Cardiac muscle cell (in vitro differentiated cells and primary cell): ENCODE results near the gene AGFG2. TPM values are rescaled to one million over a fixed set of nuclear protein-coding genes. Genes with fewer than 3 reads are reported as not detected.

Source experiments
- DNase-seq, 2 donors: peaks; one replicate each; pipeline versions ENCODE4 v3.0.0 to v3.0.0-alpha.2; 2010 to 2017; ENCODE audit warnings: low read depth in 1 of 2, low spot score in 1 of 2
- H3K27ac ChIP-seq: fragments of 200-600 bp; sonication (generic); 2 replicates; pipeline ENCODE4 v1.5.1; 2016
- H3K27me3 ChIP-seq: fragments of 200-600 bp; sonication (generic); 2 replicates; pipeline ENCODE4 v1.6.0; 2016; ENCODE audit warnings: control low read depth
- H3K36me3 ChIP-seq: fragments of 200-600 bp; sonication (generic); 2 replicates; pipeline ENCODE4 v1.5.1; 2016; ENCODE audit warnings: control low read depth
- H3K4me1 ChIP-seq: fragments of 200-600 bp; sonication (generic); 2 replicates; pipeline ENCODE4 v1.8.1; 2017; ENCODE audit warnings: low read depth, mild to moderate bottlenecking, mixed run types
- H3K4me3 ChIP-seq: fragments of 200-600 bp; sonication (generic); 2 replicates; pipeline ENCODE4 v1.5.1; 2016; ENCODE audit warnings: mild to moderate bottlenecking
- H3K9me3 ChIP-seq: fragments of 200-600 bp; sonication (generic); 2 replicates; pipeline ENCODE4 v1.5.1; 2017; ENCODE audit warnings: low read depth, mild to moderate bottlenecking, control low read depth
- polyA plus RNA-seq: library from polyadenylated mRNA; unstranded; fragments of >200 nt; fragmentation: Nextera tagmentation; extraction: Ambion mirVana; gene quantifications from 2 replicates; pipeline ENCODE4 v1.2.1, GENCODE V29; 2016
- total RNA-seq: library from RNA; depleted of rRNA; stranded (reverse); fragments of >200 nt; gene quantifications from 2 replicates; pipeline ENCODE4 v1.2.3, GENCODE V29; 2016
- TF ChIP-seq, protein P1 (sequence below): IDR thresholded peaks from 2 replicates; pipeline ENCODE4 v1.5.1; 2012; ENCODE audit warnings: low read depth, mild to moderate bottlenecking, low read length

Gene AGFG2
- total and polyA plus RNA-seq, 2 experiments from 2014 or later: 17.0 to 21.7 TPM

DNA sequence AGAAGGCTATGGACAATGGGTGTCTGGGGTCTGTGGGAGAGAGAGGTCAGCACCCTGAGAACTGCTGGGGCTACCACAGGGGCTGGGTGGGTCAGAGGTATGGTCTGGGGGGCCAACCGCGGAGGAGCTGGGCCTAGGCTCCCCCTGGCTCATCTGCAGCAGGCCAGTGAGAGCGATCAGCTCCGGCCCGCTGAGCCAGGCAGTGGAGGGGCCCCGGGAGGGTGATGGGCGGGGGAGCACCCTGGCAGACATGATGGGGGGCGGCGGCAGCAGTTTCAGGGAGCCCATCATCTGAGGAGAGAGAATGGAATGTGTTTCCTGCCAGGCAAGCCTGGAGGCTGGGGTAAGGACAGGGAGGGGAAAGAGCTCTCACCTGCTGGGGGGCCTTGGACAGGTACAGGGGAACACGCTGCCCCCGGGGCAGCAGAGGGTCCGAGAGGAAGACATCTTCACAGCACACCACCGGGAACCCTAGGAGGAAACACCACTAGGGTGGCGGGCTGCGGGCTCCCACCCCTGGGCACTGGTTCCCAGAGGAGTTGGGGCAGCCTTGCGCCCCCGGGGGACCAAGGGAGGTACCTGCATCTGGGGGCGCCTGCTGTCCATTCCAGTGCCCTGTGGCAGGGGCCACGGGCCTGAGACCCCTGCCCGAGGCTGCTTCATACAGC lies 33.4 kb downstream of the AGFG2 start:
- no peak overlapping the region for H3K27ac ChIP-seq
- no peaks in the 10 kb centered on the region for H3K27me3 ChIP-seq
- no peak for DNase-seq
- TF ChIP-seq, protein P1, sequence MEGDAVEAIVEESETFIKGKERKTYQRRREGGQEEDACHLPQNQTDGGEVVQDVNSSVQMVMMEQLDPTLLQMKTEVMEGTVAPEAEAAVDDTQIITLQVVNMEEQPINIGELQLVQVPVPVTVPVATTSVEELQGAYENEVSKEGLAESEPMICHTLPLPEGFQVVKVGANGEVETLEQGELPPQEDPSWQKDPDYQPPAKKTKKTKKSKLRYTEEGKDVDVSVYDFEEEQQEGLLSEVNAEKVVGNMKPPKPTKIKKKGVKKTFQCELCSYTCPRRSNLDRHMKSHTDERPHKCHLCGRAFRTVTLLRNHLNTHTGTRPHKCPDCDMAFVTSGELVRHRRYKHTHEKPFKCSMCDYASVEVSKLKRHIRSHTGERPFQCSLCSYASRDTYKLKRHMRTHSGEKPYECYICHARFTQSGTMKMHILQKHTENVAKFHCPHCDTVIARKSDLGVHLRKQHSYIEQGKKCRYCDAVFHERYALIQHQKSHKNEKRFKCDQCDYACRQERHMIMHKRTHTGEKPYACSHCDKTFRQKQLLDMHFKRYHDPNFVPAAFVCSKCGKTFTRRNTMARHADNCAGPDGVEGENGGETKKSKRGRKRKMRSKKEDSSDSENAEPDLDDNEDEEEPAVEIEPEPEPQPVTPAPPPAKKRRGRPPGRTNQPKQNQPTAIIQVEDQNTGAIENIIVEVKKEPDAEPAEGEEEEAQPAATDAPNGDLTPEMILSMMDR: no peak
- no peaks in the 10 kb centered on the region for H3K9me3 ChIP-seq
- peaks cover 12% of the 10 kb centered on the region for H3K4me1 ChIP-seq
- H3K4me3 ChIP-seq: no peak overlapping the region
- peaks cover 1% of the 10 kb centered on the region for H3K36me3 ChIP-seq

DNA sequence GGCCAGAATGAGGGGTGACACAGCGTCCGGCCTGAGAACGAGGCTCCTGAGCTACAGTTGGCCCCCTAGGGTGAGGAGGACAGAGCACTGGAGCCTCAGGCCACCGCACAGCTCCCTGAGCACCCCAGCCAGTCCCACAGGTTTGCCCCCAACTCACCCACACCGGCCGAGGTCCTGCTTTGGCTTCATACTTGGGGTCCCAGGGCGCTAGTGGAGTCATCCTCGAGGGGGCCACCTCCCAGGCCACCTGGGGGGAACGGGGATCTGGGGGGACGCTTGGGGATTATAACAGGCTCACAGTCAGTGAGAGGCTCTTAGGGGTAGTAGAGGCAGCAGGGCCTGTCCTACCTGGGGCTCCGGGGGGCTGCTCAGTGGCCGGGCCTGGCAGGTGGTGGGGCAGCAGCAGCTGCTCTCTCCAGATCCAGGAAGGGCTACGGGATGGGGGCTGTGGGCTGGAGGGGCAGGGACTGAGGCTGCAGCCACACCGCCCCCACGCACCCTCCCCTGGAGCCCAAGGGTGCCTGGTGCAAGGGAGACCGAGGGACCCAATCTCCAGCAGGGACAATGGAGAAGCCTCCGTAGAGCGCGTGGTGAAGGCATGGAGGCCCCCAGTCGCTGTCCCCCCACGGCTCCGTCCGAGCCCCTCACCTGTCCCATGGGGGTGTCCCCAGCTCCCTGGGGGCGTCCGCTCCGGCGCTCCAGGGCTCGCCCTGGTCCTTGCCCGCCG lies 34.1 kb downstream of the AGFG2 start:
- no peaks in the 10 kb centered on the region for H3K9me3 ChIP-seq
- no peak for DNase-seq
- peaks cover 12% of the 10 kb centered on the region for H3K4me1 ChIP-seq
- TF ChIP-seq, protein P1: no peak
- no peak overlapping the region for H3K4me3 ChIP-seq
- H3K27ac ChIP-seq: no peak overlapping the region
- H3K36me3 ChIP-seq: peaks cover 8% of the 10 kb centered on the region
- no peaks in the 10 kb centered on the region for H3K27me3 ChIP-seq

DNA sequence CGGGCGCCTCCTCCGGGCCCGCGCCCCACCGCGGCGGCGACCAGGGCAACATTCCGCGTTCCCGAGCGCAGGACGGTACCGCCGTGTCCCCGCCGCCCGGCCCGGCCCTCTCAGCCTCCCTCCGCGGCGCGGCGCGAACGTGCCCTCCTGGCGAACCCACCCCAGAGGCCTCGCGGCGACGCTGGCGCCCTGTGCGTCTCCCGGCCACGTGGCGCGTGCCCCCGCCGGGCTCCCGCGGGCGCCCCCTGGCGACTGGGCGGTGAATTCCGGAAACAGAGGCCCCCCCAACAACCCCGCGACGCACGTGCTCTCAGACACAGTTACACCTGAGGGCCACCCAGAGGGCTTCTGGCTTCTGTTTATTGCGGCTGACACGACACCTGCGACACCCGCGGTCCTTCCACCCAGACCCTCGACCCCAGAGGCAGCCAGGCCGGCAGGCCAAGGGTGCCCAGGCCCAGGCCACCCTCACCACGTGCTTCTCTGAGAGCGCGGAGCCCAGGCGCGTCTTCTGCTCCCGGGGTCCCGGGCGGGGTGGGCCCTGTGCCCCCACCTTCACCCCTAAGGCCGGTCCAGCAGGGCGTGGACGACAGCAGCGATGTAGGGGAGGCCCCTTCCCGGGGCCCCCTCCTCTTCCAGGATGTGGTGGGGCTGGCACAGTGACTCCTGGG lies 34.8 kb downstream of the AGFG2 start, which contains the start of gene SAP25:
TSS of gene SAP25 (minus strand) at position 210 of the 671 bp plus-strand sequence. CDS start at position 52, 158 bp downstream.
- H3K4me3 ChIP-seq: no peak within 1 kb of the TSS
- TF ChIP-seq, protein P1: peak; percentile 8
- DNase-seq: no peak

DNA sequence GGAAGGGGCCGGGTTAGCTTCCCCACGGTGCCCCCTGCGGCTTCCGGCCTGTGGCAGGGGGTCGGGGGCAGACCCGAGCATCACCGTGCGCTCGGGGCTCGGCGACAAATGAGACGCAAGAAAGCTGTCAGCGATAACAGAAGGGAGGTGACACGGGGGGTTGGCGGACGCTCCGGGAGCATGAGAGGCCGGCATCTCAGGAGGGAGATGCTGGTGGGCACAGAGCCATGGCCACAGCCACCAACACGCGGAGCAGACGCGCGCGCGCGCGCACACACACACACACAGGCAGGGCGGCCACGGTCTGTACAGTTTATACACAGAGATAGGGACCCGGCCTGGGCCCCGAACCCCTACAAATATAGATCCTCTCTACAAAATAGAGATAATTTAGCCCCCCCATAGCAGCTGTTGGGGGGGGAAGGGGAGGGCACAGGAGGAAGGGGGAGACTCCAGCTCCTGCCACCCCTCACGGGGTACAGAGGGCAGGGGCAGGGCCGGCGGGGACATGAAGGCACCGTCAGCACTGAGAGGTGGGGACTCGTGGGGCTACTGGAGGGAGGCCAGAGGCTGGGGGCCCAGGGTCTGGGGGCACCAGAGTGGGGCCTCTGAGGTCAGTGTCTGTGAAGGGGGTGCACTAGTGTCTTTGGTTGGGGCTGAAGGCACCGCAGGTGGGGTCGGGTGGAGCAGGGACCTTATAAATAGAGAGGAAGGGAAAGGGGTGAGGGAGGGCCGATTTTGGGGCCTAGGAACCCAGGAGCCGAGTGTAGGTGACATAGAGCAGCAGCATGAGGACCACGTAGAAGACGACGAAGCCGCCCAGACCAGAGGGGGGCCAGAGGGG lies 35.6 kb downstream of the AGFG2 start:
- Histone ChIP-seq H3K27me3 (no peaks in the 10 kb centered on the region), H3K36me3 (peaks cover 17% of the 10 kb centered on the region), H3K9me3 (no peaks in the 10 kb centered on the region), H3K27ac (no peak overlapping the region), H3K4me1 (peaks cover 12% of the 10 kb centered on the region), H3K4me3 (no peak overlapping the region)
- TF ChIP-seq, protein P1: no peak
- no peak for DNase-seq

More for the DNA sequence above, 34.8 kb downstream of the AGFG2 start, which contains the start of gene SAP25:
- H3K4me1 ChIP-seq: peaks cover 12% of the 10 kb centered on the region
- H3K27ac ChIP-seq: no peak within 1 kb of the TSS
- no peaks in the 10 kb centered on the region for H3K9me3 ChIP-seq
- peaks cover 13% of the 10 kb centered on the region for H3K36me3 ChIP-seq
- H3K27me3 ChIP-seq: no peaks in the 10 kb centered on the region

- Histone ChIP-seq H3K36me3 (peaks cover 19% of the 10 kb centered on the region), H3K27ac (no peak overlapping the region)
- no peak for DNase-seq
Observed at GRCh38 chr7:100575206-100575631, 36.2 kb downstream of the AGFG2 start.

More at GRCh38 chr7:100575206-100575631, 36.2 kb downstream of the AGFG2 start:
- Histone ChIP-seq H3K27me3 (no peaks in the 10 kb centered on the region), H3K4me3 (no peak overlapping the region), H3K9me3 (no peaks in the 10 kb centered on the region), H3K4me1 (peaks cover 12% of the 10 kb centered on the region)
- TF ChIP-seq, protein P1: no peak
